WTC11 (cell line): Measurements from ENCODE around the gene MT1H. TPM values are rescaled to one million over a fixed set of nuclear protein-coding genes. Genes with fewer than 3 reads are reported as not detected.
A peak's percentile ranks its signal among the peaks of the same experiment; 100 is the strongest.

ENCODE experiments used
- ATAC-seq: fragments of 200-7000 bp; cut with Tn5 transposase; 2 replicates; pipeline ENCODE4 v1.10.0; 2021; ENCODE audit warnings: mild to moderate bottlenecking, moderate library complexity
- CTCF ChIA-PET: fragments of 300-600 bp; sonication (Branson Sonifier 250); formaldehyde crosslinking; loops from one replicate; lab custom pipeline; 2021; ENCODE audit warnings: antibody characterized with exemption; lab: Charles Lee
- POLR2A ChIA-PET: fragments of 350-600 bp; sonication (Branson Sonifier 250); formaldehyde crosslinking; loops from one replicate; lab custom pipeline; 2021; ENCODE audit warnings: antibody characterized with exemption; lab: Charles Lee
- DNase-seq: peaks from one replicate; pipeline ENCODE4 v3.0.0; 2021; ENCODE audit warnings: low spot score
- H3K27ac Mint-ChIP-seq: 2 replicates; pipeline ENCODE4 v1.8.0; 2021; ENCODE audit warnings: mixed read lengths
- H3K27me3 Mint-ChIP-seq: 2 replicates; pipeline ENCODE4 v1.8.0; 2021; ENCODE audit warnings: low read depth, mild to moderate bottlenecking, moderate library complexity, mixed read lengths
- H3K36me3 Mint-ChIP-seq: 2 replicates; pipeline ENCODE4 v1.8.0; 2021; ENCODE audit warnings: mixed read lengths
- H3K4me1 Mint-ChIP-seq: 2 replicates; pipeline ENCODE4 v1.8.0; 2022; ENCODE audit warnings: mixed read lengths
- H3K4me3 Mint-ChIP-seq: 2 replicates; pipeline ENCODE4 v1.8.0; 2021; ENCODE audit warnings: mild to moderate bottlenecking, moderate library complexity, mixed read lengths
- H3K9me3 Mint-ChIP-seq: 2 replicates; pipeline ENCODE4 v1.8.0; 2021; ENCODE audit warnings: mixed read lengths
- CREB1 ChIP-seq: sonication (generic); formaldehyde crosslinking; IDR thresholded peaks from 2 replicates; pipeline ENCODE4 v1.8.0; 2023; ENCODE audit warnings: mild to moderate bottlenecking, missing genetic modification reagents
- EMX1 ChIP-seq: fragments of 250-450 bp; sonication (Bioruptor Pico); IDR thresholded peaks from 2 replicates; pipeline ENCODE4 v1.8.0; 2021; ENCODE audit warnings: mild to moderate bottlenecking
- GTF2I ChIP-seq: fragments of 250-450 bp; sonication (Bioruptor Pico); conservative IDR thresholded peaks from 2 replicates; pipeline ENCODE4 v1.4.0; 2021; ENCODE audit warnings: mild to moderate bottlenecking
- HMGA2 ChIP-seq: fragments of 250-450 bp; sonication (Bioruptor Pico); IDR thresholded peaks from 2 replicates; pipeline ENCODE4 v1.4.0; 2021; ENCODE audit warnings: mild to moderate bottlenecking, moderate library complexity
- JUN ChIP-seq: sonication (generic); formaldehyde crosslinking; IDR thresholded peaks from 2 replicates; pipeline ENCODE4 v1.8.0; 2023; ENCODE audit warnings: mild to moderate bottlenecking, missing genetic modification reagents
- ZNF121 ChIP-seq: sonication (generic); formaldehyde crosslinking; IDR thresholded peaks from 2 replicates; pipeline ENCODE4 v1.8.0; 2023; ENCODE audit warnings: missing genetic modification reagents
- ZNF416 ChIP-seq: fragments of 250-450 bp; sonication (Bioruptor Pico); IDR thresholded peaks from 2 replicates; pipeline ENCODE4 v1.9.0; 2021; ENCODE audit warnings: mild to moderate bottlenecking, inconsistent platforms
- total RNA-seq: library from RNA; stranded (reverse); gene quantifications from 3 replicates; pipeline ENCODE4 v1.2.3, GENCODE V29; 2021
- TF ChIP-seq, protein P1 (sequence below): sonication (generic); formaldehyde crosslinking; conservative IDR thresholded peaks from 2 replicates; pipeline ENCODE4 v1.8.1; 2023; ENCODE audit warnings: mild to moderate bottlenecking, low read depth, missing genetic modification reagents, moderate library complexity
- TF ChIP-seq, protein P2 (sequence below): sonication (generic); formaldehyde crosslinking; IDR thresholded peaks from 2 replicates; pipeline ENCODE4 v1.8.1; 2023; ENCODE audit warnings: mild to moderate bottlenecking, missing genetic modification reagents, moderate library complexity
- TF ChIP-seq, protein P3 (sequence below): sonication (generic); formaldehyde crosslinking; IDR thresholded peaks from 2 replicates; pipeline ENCODE4 v1.8.1; 2022; ENCODE audit warnings: low read depth, mild to moderate bottlenecking, moderate library complexity, missing genetic modification reagents, borderline replicate concordance
- TF ChIP-seq, protein P4 (sequence below): sonication (generic); formaldehyde crosslinking; IDR thresholded peaks from 2 replicates; pipeline ENCODE4 v1.8.0; 2023; ENCODE audit warnings: missing genetic modification reagents
- TF ChIP-seq, protein P5 (sequence below): fragments of 250-450 bp; sonication (Bioruptor Pico); IDR thresholded peaks from 2 replicates; pipeline ENCODE4 v1.9.0; 2021; ENCODE audit warnings: mild to moderate bottlenecking

The MT1H gene
- total RNA-seq, 1 experiment from 2014 or later: 122 TPM

DNA sequence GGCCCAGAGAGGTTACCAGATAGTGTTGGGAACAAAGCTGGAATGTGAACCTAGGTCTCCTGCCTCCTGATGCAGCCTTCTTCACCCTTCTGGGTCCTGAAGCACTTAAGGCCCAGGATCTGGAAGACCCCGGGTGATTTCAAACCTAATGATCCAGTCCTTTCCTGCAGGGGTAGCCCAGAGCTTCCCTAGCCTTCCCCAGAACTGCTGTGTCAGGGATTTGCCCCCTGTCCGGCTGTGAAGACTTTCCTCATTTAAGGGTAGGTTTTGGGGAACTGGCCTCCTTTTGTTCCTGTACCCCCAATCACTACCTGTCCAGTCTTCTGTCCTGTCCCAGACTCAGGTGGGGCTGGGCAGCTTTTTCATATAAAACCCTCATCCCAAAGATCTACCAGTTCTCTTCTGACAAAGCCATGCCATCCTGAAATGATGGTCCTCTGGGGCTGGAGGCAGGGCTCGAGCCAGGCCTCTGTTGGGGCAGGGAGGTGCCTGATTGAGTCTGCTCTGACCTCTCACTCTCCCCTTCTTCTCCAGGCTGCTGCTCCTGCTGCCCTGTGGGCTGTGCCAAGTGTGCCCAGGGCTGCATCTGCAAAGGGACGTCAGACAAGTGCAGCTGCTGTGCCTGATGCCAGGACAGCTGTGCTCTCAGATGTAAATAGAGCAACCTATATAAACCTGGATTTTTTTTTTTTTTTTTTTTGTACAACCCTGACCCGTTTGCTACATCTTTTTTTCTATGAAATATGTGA is 14.0 kb downstream of the MT1H start (continued):
- TF ChIP-seq, protein P1, sequence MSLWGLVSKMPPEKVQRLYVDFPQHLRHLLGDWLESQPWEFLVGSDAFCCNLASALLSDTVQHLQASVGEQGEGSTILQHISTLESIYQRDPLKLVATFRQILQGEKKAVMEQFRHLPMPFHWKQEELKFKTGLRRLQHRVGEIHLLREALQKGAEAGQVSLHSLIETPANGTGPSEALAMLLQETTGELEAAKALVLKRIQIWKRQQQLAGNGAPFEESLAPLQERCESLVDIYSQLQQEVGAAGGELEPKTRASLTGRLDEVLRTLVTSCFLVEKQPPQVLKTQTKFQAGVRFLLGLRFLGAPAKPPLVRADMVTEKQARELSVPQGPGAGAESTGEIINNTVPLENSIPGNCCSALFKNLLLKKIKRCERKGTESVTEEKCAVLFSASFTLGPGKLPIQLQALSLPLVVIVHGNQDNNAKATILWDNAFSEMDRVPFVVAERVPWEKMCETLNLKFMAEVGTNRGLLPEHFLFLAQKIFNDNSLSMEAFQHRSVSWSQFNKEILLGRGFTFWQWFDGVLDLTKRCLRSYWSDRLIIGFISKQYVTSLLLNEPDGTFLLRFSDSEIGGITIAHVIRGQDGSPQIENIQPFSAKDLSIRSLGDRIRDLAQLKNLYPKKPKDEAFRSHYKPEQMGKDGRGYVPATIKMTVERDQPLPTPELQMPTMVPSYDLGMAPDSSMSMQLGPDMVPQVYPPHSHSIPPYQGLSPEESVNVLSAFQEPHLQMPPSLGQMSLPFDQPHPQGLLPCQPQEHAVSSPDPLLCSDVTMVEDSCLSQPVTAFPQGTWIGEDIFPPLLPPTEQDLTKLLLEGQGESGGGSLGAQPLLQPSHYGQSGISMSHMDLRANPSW (CRISPR knock-in tag): no peak
- no peak for TF ChIP-seq HMGA2 (CRISPR knock-in tag)
- TF ChIP-seq, protein P2, sequence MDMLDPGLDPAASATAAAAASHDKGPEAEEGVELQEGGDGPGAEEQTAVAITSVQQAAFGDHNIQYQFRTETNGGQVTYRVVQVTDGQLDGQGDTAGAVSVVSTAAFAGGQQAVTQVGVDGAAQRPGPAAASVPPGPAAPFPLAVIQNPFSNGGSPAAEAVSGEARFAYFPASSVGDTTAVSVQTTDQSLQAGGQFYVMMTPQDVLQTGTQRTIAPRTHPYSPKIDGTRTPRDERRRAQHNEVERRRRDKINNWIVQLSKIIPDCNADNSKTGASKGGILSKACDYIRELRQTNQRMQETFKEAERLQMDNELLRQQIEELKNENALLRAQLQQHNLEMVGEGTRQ: no peak
- TF ChIP-seq, all 79 proteins: peak for 1

DNA sequence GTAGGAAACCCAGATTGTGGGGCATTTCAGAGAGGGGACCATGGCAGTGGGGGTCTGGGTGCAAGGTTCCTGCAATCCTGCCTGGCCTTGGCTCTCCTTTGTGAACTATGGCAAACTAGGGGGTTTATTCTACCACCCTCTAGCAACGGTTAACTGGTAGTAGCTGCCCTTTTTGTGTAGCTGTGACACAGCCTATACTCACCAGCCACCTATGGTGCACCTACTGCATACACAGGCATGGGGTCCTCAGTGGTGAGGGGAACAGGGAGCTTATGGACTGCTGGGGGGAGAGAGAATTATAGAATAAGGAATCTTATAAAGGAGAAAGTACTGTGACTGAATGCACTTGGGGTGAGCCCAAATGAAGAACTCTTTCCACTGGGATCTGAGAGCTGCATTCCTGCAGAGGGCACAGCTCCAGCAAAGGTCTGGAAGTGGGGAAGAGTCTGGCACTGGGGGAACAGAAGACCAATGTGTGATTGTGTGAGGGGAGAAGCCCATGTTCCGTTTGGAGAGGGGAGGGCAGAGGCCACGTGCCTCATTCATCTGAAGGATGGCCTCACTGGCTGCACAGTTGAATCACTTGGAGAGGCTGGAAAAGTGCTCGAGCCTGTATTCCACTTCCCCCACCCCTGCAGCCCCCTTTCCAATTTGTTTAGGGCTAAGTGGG is 14.8 kb downstream of the MT1H start:
- H3K4me1 Mint-ChIP-seq: peaks cover 31% of the 10 kb centered on the region
- CTCF ChIA-PET: interaction anchor here (1.0 to 1.5 kb wide), 2 partner anchors 11 to 17 kb away, joined by 3 to 4 read pairs; no protein-coding TSS in a partner anchor
- DNase-seq (no peak), ATAC-seq (no peak)
- POLR2A ChIA-PET: interaction anchor here (1.3 to 4.4 kb wide), 3 partner anchors 8 to 59 kb away, joined by 3 to 44 read pairs (median 14); partner anchors contain the start of genes MT1E, MT1G and MT1H
- H3K27ac Mint-ChIP-seq: 0 out of 2 replicates have a peak overlapping the region, but pooled peaks have one; percentile 81
- peak overlapping the region; percentile 88 for H3K4me3 Mint-ChIP-seq
- H3K36me3 Mint-ChIP-seq: peaks cover 30% of the 10 kb centered on the region
- TF ChIP-seq GTF2I (no peak), ZNF416 (CRISPR knock-in tag) (peak; percentile 56; the same call in 1 of the 2 replicates), EMX1 (peak; percentile 57; the same call in 1 of the 2 replicates), ZNF121 (CRISPR knock-in tag) (no peak), CREB1 (CRISPR knock-in tag) (no peak)
- TF ChIP-seq, protein P3, sequence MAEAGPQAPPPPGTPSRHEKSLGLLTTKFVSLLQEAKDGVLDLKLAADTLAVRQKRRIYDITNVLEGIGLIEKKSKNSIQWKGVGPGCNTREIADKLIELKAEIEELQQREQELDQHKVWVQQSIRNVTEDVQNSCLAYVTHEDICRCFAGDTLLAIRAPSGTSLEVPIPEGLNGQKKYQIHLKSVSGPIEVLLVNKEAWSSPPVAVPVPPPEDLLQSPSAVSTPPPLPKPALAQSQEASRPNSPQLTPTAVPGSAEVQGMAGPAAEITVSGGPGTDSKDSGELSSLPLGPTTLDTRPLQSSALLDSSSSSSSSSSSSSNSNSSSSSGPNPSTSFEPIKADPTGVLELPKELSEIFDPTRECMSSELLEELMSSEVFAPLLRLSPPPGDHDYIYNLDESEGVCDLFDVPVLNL (CRISPR knock-in tag): no peak
- TF ChIP-seq, protein P4, sequence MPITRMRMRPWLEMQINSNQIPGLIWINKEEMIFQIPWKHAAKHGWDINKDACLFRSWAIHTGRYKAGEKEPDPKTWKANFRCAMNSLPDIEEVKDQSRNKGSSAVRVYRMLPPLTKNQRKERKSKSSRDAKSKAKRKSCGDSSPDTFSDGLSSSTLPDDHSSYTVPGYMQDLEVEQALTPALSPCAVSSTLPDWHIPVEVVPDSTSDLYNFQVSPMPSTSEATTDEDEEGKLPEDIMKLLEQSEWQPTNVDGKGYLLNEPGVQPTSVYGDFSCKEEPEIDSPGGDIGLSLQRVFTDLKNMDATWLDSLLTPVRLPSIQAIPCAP (CRISPR knock-in tag): no peak
- peaks cover 17% of the 10 kb centered on the region for H3K27me3 Mint-ChIP-seq
- peaks cover 11% of the 10 kb centered on the region for H3K9me3 Mint-ChIP-seq

DNA sequence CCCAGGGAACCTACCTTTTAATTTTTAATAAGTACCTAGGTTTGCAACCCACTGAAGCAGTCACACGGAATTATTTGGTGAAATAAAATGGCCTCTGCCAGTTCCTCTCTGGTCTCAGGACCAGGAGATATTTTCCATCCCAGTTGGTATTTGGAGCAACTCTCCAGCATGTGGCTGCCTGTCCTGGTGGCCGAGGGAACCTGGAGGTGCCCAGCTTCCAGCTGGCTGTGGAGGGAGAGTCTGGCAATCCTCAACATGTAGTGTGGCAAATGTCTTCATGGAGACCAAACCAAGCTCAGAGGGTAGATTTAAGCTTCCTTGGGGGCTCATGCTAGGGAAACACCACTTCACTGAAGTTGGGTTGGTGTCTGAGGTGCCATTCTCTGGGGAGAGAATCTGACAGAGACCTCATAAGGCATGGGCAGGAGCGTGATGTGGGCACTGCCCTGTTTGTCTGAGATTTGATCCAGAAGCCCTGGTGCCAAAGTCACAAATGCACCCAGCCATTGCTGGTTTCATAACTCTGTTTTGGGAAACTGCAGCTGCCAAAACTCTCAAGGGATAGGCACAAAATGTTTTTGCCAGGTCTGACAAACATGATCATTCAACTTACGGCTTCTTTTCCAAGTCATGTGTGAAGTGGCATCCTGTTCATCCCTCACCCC is 15.4 kb downstream of the MT1H start:
- POLR2A ChIA-PET: interaction anchor here (1.3 to 4.4 kb wide), 4 partner anchors 9 to 59 kb away, joined by 3 to 44 read pairs (median 10); partner anchors contain the start of genes MT1E, MT1G and MT1H
- no peak for ATAC-seq
- peaks cover 17% of the 10 kb centered on the region for H3K27me3 Mint-ChIP-seq

More for the DNA sequence above, 15.4 kb downstream of the MT1H start:
- H3K4me1 Mint-ChIP-seq: peaks cover 31% of the 10 kb centered on the region
- peaks cover 30% of the 10 kb centered on the region for H3K36me3 Mint-ChIP-seq
- no peak for DNase-seq
- 0 out of 2 replicates have a peak overlapping the region, but pooled peaks have one; percentile 9 for H3K27ac Mint-ChIP-seq
- CTCF ChIA-PET: interaction anchor here (1.0 to 1.5 kb wide), 2 partner anchors 11 to 17 kb away, joined by 3 to 4 read pairs; no protein-coding TSS in a partner anchor
- H3K9me3 Mint-ChIP-seq: peaks cover 11% of the 10 kb centered on the region
- no peak for TF ChIP-seq JUN (CRISPR knock-in tag)
- TF ChIP-seq EMX1: 0 out of 2 replicates have a peak, but pooled peaks have one; percentile 23
- TF ChIP-seq, protein P5, sequence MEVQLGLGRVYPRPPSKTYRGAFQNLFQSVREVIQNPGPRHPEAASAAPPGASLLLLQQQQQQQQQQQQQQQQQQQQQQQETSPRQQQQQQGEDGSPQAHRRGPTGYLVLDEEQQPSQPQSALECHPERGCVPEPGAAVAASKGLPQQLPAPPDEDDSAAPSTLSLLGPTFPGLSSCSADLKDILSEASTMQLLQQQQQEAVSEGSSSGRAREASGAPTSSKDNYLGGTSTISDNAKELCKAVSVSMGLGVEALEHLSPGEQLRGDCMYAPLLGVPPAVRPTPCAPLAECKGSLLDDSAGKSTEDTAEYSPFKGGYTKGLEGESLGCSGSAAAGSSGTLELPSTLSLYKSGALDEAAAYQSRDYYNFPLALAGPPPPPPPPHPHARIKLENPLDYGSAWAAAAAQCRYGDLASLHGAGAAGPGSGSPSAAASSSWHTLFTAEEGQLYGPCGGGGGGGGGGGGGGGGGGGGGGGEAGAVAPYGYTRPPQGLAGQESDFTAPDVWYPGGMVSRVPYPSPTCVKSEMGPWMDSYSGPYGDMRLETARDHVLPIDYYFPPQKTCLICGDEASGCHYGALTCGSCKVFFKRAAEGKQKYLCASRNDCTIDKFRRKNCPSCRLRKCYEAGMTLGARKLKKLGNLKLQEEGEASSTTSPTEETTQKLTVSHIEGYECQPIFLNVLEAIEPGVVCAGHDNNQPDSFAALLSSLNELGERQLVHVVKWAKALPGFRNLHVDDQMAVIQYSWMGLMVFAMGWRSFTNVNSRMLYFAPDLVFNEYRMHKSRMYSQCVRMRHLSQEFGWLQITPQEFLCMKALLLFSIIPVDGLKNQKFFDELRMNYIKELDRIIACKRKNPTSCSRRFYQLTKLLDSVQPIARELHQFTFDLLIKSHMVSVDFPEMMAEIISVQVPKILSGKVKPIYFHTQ (CRISPR knock-in tag): no peak
- H3K4me3 Mint-ChIP-seq: no peak overlapping the region
